MM.1S (cell line): Measurements from ENCODE around the gene NHSL2.

Experiments
- EZH2 ChIP-seq: fragments of 300-600 bp; sonication (generic); optimal IDR thresholded peaks from 2 replicates; pipeline ENCODE3; 2017; ENCODE audit warnings: low read depth, mild to moderate bottlenecking, antibody characterized with exemption, low read length, mixed read lengths
- EZH2phosphoT487 ChIP-seq: fragments of 300-600 bp; sonication (generic); IDR thresholded peaks from 2 replicates; pipeline ENCODE4 v1.6.1; 2018; ENCODE audit warnings: antibody characterized with exemption, low read length
- TF ChIP-seq, protein P1 (sequence below): fragments of 300-600 bp; sonication (generic); IDR thresholded peaks from 2 replicates; pipeline ENCODE4 v1.5.1; 2016; ENCODE audit warnings: antibody characterized with exemption, low read length, mixed read lengths

DNA sequence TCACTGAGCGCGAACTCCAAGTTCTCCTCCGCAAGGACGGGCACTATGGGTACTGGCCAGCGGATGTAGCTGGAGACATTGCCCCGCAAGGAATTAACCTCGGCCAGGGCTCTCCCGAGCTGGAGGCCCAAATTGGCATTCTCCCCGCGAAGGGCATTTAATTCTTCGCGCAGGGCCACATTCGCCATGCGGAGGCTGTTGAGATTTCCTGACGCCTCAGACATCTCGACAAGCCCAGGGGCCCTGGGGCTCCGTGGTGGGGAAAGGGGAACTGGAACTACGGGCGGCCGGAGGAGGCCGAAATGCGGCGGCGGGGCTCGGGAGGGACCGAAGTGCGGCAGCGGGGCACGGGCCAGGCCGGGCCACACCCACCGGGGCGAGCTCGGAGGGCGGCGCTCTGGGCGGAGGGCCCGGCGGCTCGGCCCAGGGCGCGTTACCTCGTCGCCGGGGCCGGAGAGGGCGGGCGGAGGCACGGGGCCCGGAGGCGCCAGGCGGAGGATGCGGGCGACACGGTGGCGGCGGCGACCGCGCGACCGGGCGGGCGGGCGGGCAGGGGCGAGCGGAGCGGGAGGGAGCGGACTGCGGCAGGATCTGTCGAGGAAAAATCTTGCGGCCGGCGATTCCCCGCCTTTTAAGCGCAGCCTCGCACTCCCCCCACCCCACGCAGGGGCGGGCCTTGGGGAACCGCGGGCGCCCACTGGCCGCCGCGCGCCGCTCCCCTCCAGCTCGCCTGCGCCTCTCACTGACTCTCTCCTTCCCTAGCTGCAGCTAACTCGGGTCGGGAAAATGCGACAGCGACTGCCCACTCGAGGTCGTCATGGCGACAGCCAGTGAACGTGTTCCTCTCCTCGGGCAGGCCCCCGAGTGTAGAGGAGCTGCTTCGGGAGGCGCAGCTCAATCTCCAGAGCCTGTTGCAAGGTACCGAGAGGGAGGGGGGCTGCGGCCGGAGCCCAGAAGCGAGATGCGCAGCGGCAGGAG, 221.0 kb downstream of the NHSL2 start, which contains the start of gene RTL5:
- no peak for TF ChIP-seq EZH2
- TF ChIP-seq, protein P1, sequence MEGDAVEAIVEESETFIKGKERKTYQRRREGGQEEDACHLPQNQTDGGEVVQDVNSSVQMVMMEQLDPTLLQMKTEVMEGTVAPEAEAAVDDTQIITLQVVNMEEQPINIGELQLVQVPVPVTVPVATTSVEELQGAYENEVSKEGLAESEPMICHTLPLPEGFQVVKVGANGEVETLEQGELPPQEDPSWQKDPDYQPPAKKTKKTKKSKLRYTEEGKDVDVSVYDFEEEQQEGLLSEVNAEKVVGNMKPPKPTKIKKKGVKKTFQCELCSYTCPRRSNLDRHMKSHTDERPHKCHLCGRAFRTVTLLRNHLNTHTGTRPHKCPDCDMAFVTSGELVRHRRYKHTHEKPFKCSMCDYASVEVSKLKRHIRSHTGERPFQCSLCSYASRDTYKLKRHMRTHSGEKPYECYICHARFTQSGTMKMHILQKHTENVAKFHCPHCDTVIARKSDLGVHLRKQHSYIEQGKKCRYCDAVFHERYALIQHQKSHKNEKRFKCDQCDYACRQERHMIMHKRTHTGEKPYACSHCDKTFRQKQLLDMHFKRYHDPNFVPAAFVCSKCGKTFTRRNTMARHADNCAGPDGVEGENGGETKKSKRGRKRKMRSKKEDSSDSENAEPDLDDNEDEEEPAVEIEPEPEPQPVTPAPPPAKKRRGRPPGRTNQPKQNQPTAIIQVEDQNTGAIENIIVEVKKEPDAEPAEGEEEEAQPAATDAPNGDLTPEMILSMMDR: no peak
- no peak for TF ChIP-seq EZH2phosphoT487
